Psoas muscle (tissue), 8 donors: ENCODE data around the gene FIBIN. TPM values are rescaled to one million over a fixed set of nuclear protein-coding genes. Genes with fewer than 3 reads are reported as not detected.

Source experiments
- ATAC-seq, 4 donors: fragments of 200-7000 bp; cut with Tn5 transposase; one replicate each; pipeline ENCODE4 v1.9.1; 2020; ENCODE audit warnings: moderate library complexity in 3 of 4, mild to moderate bottlenecking in 2 of 4
- DNase-seq, 2 donors: peaks; one replicate each; pipeline ENCODE4 v3.0.0-alpha.2; 2020
- H3K27ac ChIP-seq: fragments of 200-600 bp; one replicate; pipeline ENCODE4 v1.8.0; 2022
- H3K27me3 ChIP-seq, 3 donors: fragments of 200-600 bp in 1 of 3; one replicate each; pipeline versions ENCODE4 v1.6.1 to v1.8.0; 2013 to 2022; ENCODE audit warnings: low read length in 2 of 3, mild to moderate bottlenecking in 2 of 3, moderate library complexity in 1 of 3; ENCODE audit not compliant: insufficient read depth in 3 of 3
- H3K36me3 ChIP-seq, 2 donors: fragments of 200-600 bp in 1 of 2; one replicate each; pipeline versions ENCODE4 v1.6.1 to v1.8.0; 2013 to 2022; ENCODE audit warnings: low read depth in 1 of 2, mild to moderate bottlenecking in 1 of 2, moderate library complexity in 1 of 2; ENCODE audit not compliant: insufficient read depth in 1 of 2
- H3K4me1 ChIP-seq: fragments of 200-600 bp; one replicate; pipeline ENCODE4 v1.8.0; 2022
- H3K4me3 ChIP-seq: fragments of 200-600 bp; one replicate; pipeline ENCODE4 v1.8.0; 2022; ENCODE audit warnings: mild to moderate bottlenecking
- H3K9me3 ChIP-seq: fragments of 200-600 bp; one replicate; pipeline ENCODE4 v1.8.0; 2022
- WGBS, 3 donors: extraction: QIAGEN DNeasy Blood & Tissue Kit; methylation state at CpG; one replicate each; pipeline versions ENCODE4 v1.1.6 to v1.1.7; 2013; 5-methylcytosine and 5-hydroxymethylcytosine counted together
- intact Hi-C, 2 donors: fragments of 100-400 bp; cut with DNase I; formaldehyde crosslinking; loops; one replicate each; pipeline versions ENCODE4 v1.11.0 to v1.14.2; 2022
- polyA plus RNA-seq, 3 donors: library from polyadenylated mRNA; stranded (reverse); fragments of 200-250 nt; gene quantifications; one replicate each; pipeline ENCODE4 v1.2.3, GENCODE V29; 2013
- total RNA-seq, 4 donors: library from RNA; stranded (reverse); fragmentation: NEBNext Ultra II Directional in 2 of 4; extraction: Animal tissue kit (Norgen Biotek cat#: 25700) in 2 of 4; gene quantifications; one replicate each; pipeline versions ENCODE4 v1.2.1 to v1.2.4, GENCODE V29; 2021 to 2023
- TF ChIP-seq, protein P1 (sequence below): fragments of 200-600 bp; IDR thresholded peaks from one replicate; pipeline ENCODE4 v1.8.0; 2022; ENCODE audit warnings: antibody characterized with exemption
- donor health status: healthy with polysubstance abuse.
- donor health status: DM: no; HTN: no; CAD: no; lungs with moderate emphysema.
- donor health status: Bipolar disorder and iron deficiency.
- donor health status: healthy.
- donor health status: DM: yes; HTN: yes; CAD: no.
- donor health status: DM: no; HTN: no; CAD: no.
- donor health status: DM: no; HTN: no; CAD: no.
- donor health status: DM: yes; HTN: yes; CAD: no.

Gene FIBIN
- total and polyA plus RNA-seq, 7 donors: 3.0 to 8.9 (median 4.9) TPM

DNA sequence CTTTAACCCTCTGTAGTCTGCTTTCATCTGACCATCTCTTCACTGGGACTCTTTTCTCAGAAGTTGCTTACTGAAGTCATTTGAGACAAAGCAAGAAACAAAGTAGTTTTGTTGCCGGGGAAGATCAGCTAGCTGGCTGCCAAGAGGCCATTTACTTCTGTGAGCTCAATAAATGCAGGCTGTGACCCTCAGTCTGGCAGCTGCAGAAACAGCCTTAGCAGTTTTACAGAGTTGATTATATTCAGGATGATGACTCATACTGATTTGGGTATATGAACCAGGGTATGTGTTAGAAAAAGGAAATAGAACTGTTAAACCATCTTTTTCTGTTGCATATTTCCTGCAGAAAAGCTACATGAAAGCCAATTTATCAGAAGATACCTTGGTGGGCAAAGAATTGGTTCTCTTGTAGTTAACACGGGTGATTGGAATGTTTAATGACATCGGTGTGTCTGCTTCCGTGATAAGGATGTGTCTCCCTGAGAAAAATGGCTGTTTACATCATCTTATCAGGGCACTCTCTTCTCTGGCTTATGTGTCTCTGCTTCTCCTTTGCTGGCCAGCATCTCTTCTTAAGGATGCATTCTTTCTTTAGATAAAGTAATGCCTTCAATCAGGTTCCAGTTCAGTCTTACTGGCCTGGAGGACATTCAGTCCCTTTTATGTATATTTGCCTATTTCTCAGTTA lies 18.5 kb downstream of the FIBIN start:
- TF ChIP-seq, protein P1, sequence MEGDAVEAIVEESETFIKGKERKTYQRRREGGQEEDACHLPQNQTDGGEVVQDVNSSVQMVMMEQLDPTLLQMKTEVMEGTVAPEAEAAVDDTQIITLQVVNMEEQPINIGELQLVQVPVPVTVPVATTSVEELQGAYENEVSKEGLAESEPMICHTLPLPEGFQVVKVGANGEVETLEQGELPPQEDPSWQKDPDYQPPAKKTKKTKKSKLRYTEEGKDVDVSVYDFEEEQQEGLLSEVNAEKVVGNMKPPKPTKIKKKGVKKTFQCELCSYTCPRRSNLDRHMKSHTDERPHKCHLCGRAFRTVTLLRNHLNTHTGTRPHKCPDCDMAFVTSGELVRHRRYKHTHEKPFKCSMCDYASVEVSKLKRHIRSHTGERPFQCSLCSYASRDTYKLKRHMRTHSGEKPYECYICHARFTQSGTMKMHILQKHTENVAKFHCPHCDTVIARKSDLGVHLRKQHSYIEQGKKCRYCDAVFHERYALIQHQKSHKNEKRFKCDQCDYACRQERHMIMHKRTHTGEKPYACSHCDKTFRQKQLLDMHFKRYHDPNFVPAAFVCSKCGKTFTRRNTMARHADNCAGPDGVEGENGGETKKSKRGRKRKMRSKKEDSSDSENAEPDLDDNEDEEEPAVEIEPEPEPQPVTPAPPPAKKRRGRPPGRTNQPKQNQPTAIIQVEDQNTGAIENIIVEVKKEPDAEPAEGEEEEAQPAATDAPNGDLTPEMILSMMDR: no peak
- Histone ChIP-seq H3K27me3 (no peaks in the 10 kb centered on the region), H3K27ac (no peak overlapping the region), H3K4me3 (no peak overlapping the region), H3K9me3 (no peaks in the 10 kb centered on the region), H3K36me3 (no peaks in the 10 kb centered on the region), H3K4me1 (no peaks in the 10 kb centered on the region)
- intact Hi-C loops: no loop called here
- no peak for ATAC-seq
- no peak for DNase-seq
- WGBS, 3 donors: 17 to 24% (median 19%) methylated on average over 4 of the region's 4 CpGs

DNA sequence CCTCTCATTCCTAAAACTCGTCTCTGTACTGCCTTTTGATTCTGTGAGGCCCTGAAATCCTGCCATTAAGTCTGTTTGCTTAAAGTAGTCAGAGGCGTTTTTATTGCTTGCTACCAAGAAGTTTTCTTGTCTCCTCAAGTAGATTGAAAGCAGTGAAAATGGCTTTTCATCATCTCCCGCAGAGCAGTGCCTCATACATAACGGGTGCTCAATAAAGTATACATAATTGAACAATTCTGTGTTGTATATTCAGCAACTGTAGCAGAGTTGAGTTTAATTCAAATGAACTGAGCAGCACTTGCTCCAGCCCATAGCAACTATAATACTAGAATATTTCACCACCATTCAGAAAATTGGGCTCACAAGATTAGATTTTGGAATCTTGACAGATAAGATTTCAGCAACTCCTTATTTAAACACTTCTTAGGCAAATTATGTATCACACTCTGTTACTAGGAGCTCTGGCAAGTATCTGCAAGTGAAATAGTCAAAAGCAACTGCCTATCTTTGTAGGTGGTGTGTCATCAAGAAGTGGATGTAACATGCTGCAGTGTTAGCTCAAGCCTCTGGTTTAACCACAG lies 20.0 kb downstream of the FIBIN start:
- H3K27ac ChIP-seq: no peak overlapping the region
- H3K36me3 ChIP-seq: no peaks in the 10 kb centered on the region
- H3K4me3 ChIP-seq: no peak overlapping the region
- H3K4me1 ChIP-seq: no peaks in the 10 kb centered on the region
- TF ChIP-seq, protein P1: no peak
- WGBS, 3 donors: 64 to 73% (median 67%) methylated on average over 4 of the region's 4 CpGs
- no peaks in the 10 kb centered on the region for H3K9me3 ChIP-seq
- intact Hi-C loops: no loop called here
- DNase-seq: no peak
- no peaks in the 10 kb centered on the region for H3K27me3 ChIP-seq
- no peak for ATAC-seq

DNA sequence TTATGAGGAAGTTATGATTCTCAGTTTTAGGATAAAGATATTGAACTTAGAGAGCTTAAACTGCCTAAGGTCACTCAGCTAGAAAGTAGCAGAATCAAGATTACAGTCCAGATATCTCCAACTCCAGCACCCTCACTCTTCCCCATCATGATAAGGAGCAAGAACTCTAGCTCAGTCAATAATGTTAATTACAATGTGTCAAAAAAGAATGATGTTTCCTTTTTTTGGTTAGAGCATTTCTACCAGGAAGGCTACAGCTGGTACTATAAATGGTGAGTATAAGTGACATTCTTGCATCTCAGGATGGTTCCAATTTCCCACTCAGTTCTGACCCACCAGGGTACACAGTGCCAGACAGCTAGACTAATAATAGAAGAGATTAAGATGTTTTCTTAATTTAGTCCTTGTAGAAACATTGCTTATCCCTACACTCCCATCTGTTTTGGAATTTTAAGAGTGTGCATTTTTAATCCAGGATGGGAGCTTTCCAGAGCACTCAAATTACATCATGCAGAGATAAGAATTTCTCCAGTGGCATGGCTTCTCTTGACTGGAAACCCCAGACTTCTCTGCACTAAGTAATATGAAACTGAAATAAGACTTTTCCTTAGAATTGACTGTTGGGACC lies 25.1 kb downstream of the FIBIN start:
- intact Hi-C loops: no loop called here
- Histone ChIP-seq H3K27ac (no peak overlapping the region), H3K27me3 (no peaks in the 10 kb centered on the region), H3K36me3 (no peaks in the 10 kb centered on the region), H3K4me1 (no peaks in the 10 kb centered on the region), H3K9me3 (no peaks in the 10 kb centered on the region), H3K4me3 (no peak overlapping the region)
- TF ChIP-seq, protein P1: no peak
- DNase-seq (no peak), ATAC-seq (no peak)

DNA sequence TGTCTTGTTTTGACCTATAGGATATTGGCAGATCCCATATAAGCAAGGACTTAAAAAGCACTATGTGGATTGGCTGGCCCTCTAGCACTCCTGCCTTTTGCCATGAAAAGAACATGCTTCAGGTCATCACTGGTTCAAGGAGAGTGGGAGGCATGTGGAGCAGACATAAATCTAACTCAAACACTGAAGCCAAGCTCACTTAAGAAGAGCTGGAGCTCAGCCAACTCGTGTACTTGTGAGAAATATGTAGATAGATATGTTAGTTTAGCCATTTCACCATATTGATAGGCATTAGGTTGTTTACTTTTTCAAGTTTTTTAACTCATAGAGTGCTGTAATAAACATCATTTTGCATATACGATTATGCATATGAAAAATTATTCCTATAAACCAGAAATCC lies 26.8 kb downstream of the FIBIN start:
- 56 to 68% (median 62%) methylated on average over 2 of the region's 2 CpGs for WGBS, 3 donors
- TF ChIP-seq, protein P1: no peak

More for the DNA sequence above, 26.8 kb downstream of the FIBIN start:
- Histone ChIP-seq H3K27ac (no peak overlapping the region), H3K4me3 (no peak overlapping the region), H3K4me1 (no peaks in the 10 kb centered on the region), H3K36me3 (no peaks in the 10 kb centered on the region), H3K27me3 (no peaks in the 10 kb centered on the region), H3K9me3 (no peaks in the 10 kb centered on the region)
- intact Hi-C loops: no loop called here
- no peak for DNase-seq
- ATAC-seq: no peak
